Measurements from ENCODE around the gene UNKL.

Gene UNKL

DNA sequence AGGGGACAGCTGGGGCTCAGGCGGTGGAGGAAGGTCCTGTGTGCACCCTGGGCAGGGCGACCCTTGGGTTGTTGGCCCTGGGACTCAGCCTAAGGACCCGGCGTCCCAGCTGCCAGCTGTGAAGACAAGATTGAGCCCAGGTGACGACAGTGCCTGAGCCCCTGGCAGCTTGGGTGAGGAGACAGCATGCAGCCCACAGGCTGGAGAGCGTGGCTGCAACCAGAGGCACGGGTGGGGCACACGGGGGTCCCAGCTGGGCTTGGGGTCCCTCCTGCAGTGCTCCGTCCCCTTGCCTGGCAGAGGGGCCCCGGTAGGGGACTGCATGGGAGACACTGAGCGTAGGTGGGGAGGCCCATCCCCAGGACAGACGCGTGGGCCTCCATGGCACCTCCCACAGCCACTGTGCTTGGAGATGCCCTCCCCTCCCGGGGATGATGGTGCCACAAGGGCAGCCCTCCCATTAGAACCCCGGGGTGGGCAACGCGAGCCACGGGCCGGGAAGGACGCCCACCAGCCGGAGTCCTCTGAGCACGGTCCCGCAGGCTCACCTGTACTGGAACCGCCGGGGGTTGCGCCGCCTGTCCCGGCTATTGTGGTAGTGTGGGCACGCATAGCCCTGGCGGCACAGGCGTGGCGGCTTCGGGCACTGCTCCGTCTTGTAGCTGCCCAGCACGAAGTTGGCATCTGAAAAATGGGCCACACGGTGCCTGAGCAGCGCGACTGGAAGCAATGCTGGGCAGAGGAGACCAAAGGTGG is 15.5 kb downstream of the UNKL start:
- no peak for DNase-seq

DNA sequence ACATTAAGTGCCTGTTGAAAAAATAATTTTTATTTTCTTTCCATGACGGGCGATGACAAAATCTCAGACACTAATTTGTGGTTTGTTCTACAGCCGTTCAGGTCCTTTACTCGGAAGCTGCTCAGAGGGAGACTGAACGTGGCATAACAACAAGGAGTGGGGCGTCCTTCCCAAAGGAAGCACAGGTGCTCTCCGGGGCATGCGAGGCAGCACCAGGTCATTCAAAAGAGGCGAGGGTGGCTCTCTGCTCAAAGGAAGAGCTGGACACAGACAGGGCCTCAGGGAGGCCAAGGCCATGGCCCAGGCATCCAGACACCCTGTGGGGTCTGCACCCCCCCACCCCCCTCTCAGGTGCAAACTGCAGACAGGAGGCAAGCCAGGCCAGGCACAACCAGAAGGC is 16.2 kb downstream of the UNKL start:
- no peak for DNase-seq

DNA sequence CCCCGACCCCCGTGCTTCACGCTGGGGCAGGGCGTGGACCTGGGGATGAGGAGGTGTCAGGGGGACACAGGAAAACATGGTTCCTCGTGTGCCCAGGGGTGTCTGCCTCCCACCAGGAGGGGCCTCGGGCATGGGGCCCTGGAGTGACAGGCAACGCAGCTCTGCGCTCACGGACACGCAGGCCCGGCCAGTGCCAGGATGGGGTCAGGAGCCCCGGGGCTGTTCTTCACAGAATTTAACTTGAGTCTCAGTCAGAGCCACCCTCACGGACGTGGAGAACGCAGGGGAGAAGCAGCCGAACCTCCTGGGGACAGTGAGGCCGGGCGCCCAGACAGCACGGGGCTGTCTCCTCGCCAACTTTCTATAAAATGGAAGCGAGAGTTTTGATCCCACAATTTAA is 16.7 kb downstream of the UNKL start:
- DNase-seq: no peak

GRCh38 chr16:1395444-1396031 is 19.0 kb downstream of the UNKL start:
- DNase-seq: no peak

DNA sequence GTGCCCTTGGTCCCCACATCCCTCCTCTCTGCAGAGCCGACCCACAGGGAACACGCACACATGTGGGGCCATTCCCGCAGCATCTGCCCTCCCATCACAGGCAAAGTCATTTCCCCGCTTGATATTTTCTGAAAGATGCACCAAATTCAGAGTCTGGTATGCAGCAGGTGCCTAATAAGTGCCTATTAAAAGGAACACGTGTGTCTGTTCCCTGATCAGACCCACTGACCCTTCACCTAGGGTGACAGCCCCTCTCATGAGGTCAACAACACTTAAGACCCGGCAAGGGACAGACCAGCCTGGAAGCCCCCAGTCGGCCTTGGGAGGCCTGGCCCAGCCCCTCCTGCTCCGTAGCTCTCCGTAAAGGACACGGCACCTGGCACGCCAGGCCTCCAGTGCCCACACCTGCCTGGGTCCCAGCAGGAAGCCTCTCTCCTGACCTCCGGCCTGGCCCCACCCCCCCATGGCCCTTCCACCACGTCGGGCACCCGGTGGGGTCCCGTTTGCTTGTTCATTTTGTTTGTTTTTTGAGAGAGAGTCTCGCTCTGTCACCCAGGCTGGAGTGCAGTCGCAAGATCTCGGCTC is 20.0 kb downstream of the UNKL start:
- no peak for DNase-seq

DNA sequence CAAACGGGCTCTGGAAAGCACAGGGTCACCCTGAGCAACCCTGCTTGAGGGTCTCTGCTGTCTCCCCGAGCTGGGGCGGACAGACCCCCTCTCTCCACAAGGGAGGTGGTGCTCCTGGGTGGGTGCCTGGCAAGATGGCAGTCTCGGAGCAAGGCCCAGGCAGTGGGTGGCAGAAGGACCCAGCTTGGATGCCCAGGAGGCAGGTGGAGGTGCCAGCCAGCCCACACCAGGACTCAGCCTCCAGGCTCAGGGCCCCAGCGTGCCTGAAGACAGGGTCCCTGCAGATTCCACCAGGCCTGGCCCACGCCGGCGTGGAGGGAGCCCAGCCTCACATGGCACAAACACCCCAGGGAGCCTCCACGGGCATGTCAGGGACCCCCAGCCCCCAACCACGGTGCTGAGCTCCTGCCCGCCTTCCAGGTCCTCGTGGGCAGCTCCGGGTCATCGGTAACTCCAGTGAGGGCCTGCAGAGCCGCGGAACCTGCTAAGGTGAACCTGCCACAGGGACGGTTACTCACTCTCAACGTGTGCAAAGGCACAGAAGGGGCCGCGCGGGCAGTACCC is 20.8 kb downstream of the UNKL start:
- DNase-seq: no peak

GRCh38 chr16:1392826-1393225 is 21.7 kb downstream of the UNKL start:
- no peak for DNase-seq

- no peak for DNase-seq
Observed at GRCh38 chr16:1390239-1390779, 24.2 kb downstream of the UNKL start.

DNA sequence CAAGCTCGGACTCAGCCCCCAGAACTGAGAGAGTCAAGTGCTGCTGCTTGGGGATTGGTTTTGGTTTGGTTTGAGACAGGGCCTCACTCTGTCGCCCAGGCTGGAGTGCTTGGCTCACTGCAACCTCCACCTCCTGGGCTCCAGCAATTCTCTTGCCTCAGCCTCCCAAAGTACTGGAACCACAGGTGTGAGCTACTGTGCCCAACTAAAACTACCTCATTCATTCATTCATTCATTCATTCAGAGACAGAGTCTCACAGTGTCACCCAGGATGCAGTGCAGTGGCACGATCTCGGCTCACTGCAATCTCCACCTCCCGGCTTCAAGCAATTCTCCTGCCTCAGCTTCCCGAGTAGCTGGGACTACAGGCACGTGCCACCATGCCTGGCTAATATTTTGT is 24.7 kb downstream of the UNKL start:
- no peak for DNase-seq

DNA sequence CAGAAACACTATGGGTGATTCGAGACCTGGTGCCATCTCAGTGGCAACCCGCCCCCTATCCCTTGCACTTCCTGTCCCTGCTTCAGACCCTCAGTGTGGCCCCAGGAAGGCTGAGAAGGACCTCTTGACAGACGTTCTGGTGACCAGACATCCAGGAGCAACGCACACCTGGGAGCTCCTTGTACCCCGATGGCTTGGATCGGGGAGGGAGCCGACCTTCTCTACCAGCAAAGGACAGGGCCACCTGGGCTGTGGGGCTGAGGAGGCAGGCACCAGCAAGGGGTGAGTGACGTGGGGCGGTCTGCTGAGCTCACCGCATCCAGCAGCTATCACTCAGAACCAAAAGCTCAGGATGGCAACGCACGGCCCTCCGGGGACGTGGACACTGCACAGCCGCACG is 27.2 kb downstream of the UNKL start:
- DNase-seq: no peak

DNA sequence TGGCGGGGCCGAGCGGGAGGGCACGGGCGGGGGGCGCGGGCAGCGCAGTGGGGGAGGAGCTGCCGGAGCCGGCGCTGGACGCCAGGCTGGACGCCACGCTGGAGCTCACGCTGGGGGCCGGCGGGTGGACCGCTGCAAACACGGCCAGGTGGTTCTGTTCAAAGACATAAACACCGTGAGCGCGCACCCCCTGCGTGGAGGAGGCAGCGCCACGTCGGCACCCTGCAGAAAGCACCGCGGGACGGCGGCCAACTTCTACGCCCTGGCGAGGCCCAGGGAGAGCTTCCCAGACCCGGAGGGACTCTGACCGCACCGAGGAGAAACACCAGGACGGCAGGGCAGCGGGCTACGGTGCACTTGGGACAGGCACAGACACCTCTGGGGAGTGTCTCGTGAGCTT is 29.3 kb downstream of the UNKL start:
- DNase-seq: no peak

GRCh38 chr16:1383556-1383955 is 30.9 kb downstream of the UNKL start:
- no peak for DNase-seq

DNA sequence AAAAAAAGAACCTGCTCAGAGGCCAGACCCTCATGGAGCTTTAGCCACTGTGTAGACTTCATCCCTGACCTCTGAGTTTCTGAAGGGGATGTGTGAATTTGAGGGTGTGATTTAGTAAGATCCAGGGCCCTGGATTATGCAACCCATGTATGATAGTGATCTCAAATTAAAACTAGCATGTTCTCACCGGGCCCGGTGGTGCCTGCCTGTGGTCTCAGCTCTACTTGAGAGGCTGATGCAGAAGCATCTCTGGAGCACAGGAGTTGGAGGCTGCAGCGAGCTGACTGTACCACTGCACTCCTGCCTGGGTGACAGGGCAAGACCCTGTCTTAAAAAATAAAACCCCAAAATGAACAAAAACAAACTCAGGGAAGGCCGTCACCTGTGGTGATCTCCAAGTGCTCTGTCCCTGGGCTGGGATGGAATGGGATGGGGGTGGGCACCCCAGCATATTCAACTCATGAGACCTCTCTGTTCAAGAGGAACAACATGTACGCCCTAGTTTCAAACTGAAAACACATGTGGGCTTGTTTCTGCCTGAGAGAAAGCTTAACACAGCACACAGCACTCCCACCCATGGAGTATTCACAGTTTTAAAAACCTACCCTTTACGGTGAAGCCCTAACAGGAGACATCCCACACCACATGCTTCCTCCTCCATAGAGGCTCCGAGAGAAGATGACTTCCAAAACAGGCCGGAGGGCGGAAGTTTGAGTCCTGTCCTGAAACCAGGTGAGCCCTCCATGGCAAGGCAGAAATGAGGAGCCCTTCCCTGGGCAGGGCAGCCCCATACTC is 32.7 kb downstream of the UNKL start:
- no peak for DNase-seq

GRCh38 chr16:1380195-1380594 is 34.3 kb downstream of the UNKL start:
- DNase-seq: no peak

DNA sequence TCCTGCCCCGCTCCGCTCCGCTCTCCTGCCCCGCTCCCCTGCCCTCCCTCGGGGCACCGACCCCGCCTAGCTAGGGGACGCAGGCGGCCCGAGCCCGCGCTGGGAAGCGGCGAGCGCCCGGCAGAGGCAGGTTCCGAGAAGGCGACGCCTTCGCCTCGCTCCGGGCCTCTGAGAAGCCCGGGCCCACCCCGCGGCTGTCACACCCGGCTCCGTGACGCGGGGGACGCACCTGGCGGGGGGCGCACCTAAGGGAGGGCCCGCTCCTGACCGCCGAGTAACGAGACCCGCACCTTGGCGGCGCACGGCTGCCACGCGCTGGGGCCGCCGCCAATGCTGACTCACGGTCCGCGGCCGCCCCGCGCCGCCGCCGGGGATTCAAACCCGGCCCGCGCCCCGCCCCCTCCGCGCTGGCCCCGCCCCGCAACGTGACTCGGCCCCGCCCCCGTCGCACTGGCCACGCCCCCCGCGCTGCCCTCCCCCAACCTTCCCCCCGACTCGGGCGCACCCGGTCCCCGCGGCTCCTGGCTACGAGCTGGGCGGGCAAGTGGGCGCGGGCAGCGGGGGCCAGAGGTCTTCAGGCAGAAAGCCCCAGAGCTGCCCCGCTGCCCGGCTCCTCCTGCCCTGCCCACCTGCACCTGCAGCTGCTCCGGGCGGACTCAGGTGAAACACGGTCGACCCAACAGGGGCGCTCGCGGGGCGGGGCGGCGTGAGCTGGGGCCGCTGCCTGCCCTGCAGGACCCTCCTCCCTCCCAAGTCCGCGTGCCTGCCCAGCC is 35.0 kb downstream of the UNKL start:
- peak; percentile 64 for DNase-seq

- peak; percentile 70 for DNase-seq
Observed at GRCh38 chr16:1378804-1379303, 35.6 kb downstream of the UNKL start.

- DNase-seq: no peak
Observed at GRCh38 chr16:1378087-1378803, 36.3 kb downstream of the UNKL start.

DNA sequence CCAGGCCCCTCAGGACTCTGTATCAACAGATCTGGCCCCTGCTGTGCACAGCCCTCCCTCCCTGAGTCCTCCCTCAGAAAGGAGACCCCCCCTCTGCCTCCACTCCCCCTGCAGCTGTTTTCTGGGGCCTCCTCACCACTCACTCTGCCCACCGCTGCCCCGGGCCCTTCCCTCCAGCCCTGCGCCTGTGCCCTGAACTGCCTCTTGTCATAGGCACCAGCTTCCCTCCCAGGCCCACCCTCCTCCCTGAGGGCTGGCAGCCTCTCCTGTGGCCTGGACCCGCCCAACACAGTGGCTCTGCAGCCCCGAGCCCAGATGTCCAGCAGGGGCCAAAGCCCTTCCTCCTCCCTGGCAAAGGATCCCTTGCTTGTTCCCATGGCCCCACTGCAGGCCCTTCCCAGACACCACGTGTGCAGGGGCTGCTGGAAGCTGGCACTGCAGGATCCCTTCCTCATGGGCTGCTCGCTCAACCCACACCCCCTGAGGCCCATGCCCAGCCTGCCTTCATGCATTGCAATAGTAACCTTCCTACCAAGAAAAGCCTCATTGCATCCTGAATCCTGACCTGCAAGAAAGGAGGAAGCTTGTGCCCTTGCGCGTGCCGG is 37.0 kb downstream of the UNKL start:
- DNase-seq: no peak

GRCh38 chr16:1375741-1376410 is 38.6 kb downstream of the UNKL start:
- DNase-seq: no peak

- DNase-seq: no peak
Observed at GRCh38 chr16:1375298-1375640, 39.2 kb downstream of the UNKL start.
